CD14-positive monocyte (primary cell): ENCODE measurements around the gene TUBB4B. TPM values are rescaled to one million over a fixed set of nuclear protein-coding genes. Genes with fewer than 3 reads are reported as not detected.

Source experiments
- DNase-seq, 3 donors: peaks; one replicate each; pipeline ENCODE4 v3.0.0-alpha.2; 2011 to 2022
- H2AFZ ChIP-seq: 2 replicates; pipeline ENCODE4 v1.6.0; 2012; ENCODE audit warnings: mild to moderate bottlenecking, low read depth, low read length, inconsistent platforms; ENCODE audit not compliant: insufficient read depth, poor library complexity, severe bottlenecking
- H3K27ac ChIP-seq, 2 donors: 1 replicate in 1 of 2; 2 replicates in 1 of 2; pipeline ENCODE4 v1.5.1; 2012 to 2013; ENCODE audit warnings: low read length in 2 of 2, control low read depth in 1 of 2, inconsistent platforms in 1 of 2, low read depth in 1 of 2, mild to moderate bottlenecking in 1 of 2
- H3K27me3 ChIP-seq, 2 donors: one replicate each; pipeline versions ENCODE4 v1.6.0 to v1.6.1; 2011 to 2013; ENCODE audit warnings: low read length in 2 of 2; ENCODE audit not compliant: control insufficient read depth in 2 of 2, insufficient read depth in 2 of 2
- H3K36me3 ChIP-seq, 2 donors: replicated peaks in 1 of 2; 1 replicate in 1 of 2; 2 replicates in 1 of 2; pipeline versions ENCODE4 v1.5.1 to v1.6.1; 2012 to 2013; ENCODE audit warnings: low read length in 2 of 2, control low read depth in 1 of 2, inconsistent platforms in 1 of 2, mild to moderate bottlenecking in 1 of 2; ENCODE audit not compliant: insufficient read depth in 2 of 2, control insufficient read depth in 1 of 2
- H3K4me1 ChIP-seq, 2 donors: 1 replicate in 1 of 2; 2 replicates in 1 of 2; pipeline versions ENCODE4 v1.5.1 to v1.6.1; 2012 to 2013; ENCODE audit warnings: low read length in 2 of 2, control low read depth in 1 of 2, inconsistent platforms in 1 of 2, mild to moderate bottlenecking in 1 of 2, moderate library complexity in 1 of 2; ENCODE audit not compliant: insufficient read depth in 2 of 2, control insufficient read depth in 1 of 2
- H3K4me2 ChIP-seq: replicated peaks from 2 replicates; pipeline ENCODE3; 2012; ENCODE audit warnings: low read length, moderate library complexity, mild to moderate bottlenecking; ENCODE audit not compliant: poor library complexity, severe bottlenecking; ENCODE audit errors: extremely low read depth
- H3K4me3 ChIP-seq, 3 experiments: fragments of 200-600 bp in 1 of 3; sonication (generic) in 1 of 3; replicated peaks in 1 of 3; 1 replicate in 2 of 3; 2 replicates in 1 of 3; pipeline ENCODE4 v1.5.1; 2011 to 2013; ENCODE audit warnings: low read length in 3 of 3, mild to moderate bottlenecking in 3 of 3, control low read depth in 2 of 3, low read depth in 2 of 3, inconsistent platforms in 1 of 3, moderate library complexity in 1 of 3
- H3K79me2 ChIP-seq: 2 replicates; pipeline ENCODE4 v1.6.0; 2012; ENCODE audit warnings: mild to moderate bottlenecking, control low read depth, inconsistent platforms, low read length, moderate library complexity; ENCODE audit not compliant: insufficient read depth
- H3K9ac ChIP-seq: 2 replicates; pipeline ENCODE4 v1.6.0; 2017; ENCODE audit warnings: low read length, mild to moderate bottlenecking; ENCODE audit not compliant: insufficient read depth, poor library complexity, severe bottlenecking
- H3K9me3 ChIP-seq, 2 donors: replicated peaks in 1 of 2; 1 replicate in 1 of 2; 2 replicates in 1 of 2; pipeline versions ENCODE4 v1.5.1 to v1.6.1; 2012 to 2013; ENCODE audit warnings: low read length in 2 of 2, control low read depth in 1 of 2; ENCODE audit not compliant: control insufficient read depth in 1 of 2, insufficient read depth in 1 of 2
- H4K20me1 ChIP-seq: 2 replicates; pipeline ENCODE4 v1.6.0; 2012; ENCODE audit warnings: mild to moderate bottlenecking, low read length, control low read depth, moderate library complexity; ENCODE audit not compliant: insufficient read depth
- H3K27ac Mint-ChIP-seq, 7 donors: one replicate each; pipeline ENCODE4 v1.8.0; 2020; ENCODE audit warnings: mild to moderate bottlenecking in 7 of 7, mixed read lengths in 7 of 7, moderate library complexity in 6 of 7, inconsistent platforms in 2 of 7
- H3K27me3 Mint-ChIP-seq, 3 donors: one replicate each; pipeline ENCODE4 v1.8.0; 2021 to 2022; ENCODE audit warnings: low read depth in 3 of 3, mild to moderate bottlenecking in 3 of 3, mixed read lengths in 3 of 3, moderate library complexity in 3 of 3, inconsistent platforms in 1 of 3
- H3K36me3 Mint-ChIP-seq, 2 donors: one replicate each; pipeline ENCODE4 v1.8.0; 2020; ENCODE audit warnings: mixed read lengths in 2 of 2, inconsistent platforms in 1 of 2, mild to moderate bottlenecking in 1 of 2
- H3K4me1 Mint-ChIP-seq: one replicate; pipeline ENCODE4 v1.8.0; 2020; ENCODE audit warnings: mild to moderate bottlenecking, mixed read lengths
- H3K4me3 Mint-ChIP-seq, 2 donors: one replicate each; pipeline ENCODE4 v1.8.0; 2020; ENCODE audit warnings: mild to moderate bottlenecking in 2 of 2, mixed read lengths in 2 of 2, moderate library complexity in 1 of 2
- H3K9me3 Mint-ChIP-seq, 7 donors: one replicate each; pipeline ENCODE4 v1.8.0; 2020 to 2022; ENCODE audit warnings: mixed read lengths in 7 of 7, mild to moderate bottlenecking in 6 of 7, moderate library complexity in 6 of 7, inconsistent platforms in 2 of 7
- WGBS: methylation state at CpG from one replicate; pipeline ENCODE4 v1.1.5; 2013; ENCODE audit warnings: missing lambda C conversion rate; ENCODE audit not compliant: insufficient coverage; 5-methylcytosine and 5-hydroxymethylcytosine counted together
- intact Hi-C, 2 donors: fragments of 100-400 bp; cut with micrococcal nuclease; formaldehyde crosslinking; loops; one replicate each; pipeline versions ENCODE4 v1.15.0 to v1.15.1; 2023
- polyA plus RNA-seq, 3 donors: library from polyadenylated mRNA; depleted of rRNA in 1 of 3; unstranded in 2 of 3; stranded (reverse) in 1 of 3; fragments of 300-500 nt in 2 of 3; fragments of >200 nt in 1 of 3; fragmentation: Illumina TruSeq in 2 of 3; gene quantifications; 1 replicate in 2 of 3; 2 replicates in 1 of 3; pipeline ENCODE4 v1.2.3, GENCODE V29; 2012 to 2021
- TF ChIP-seq, protein P1 (sequence below): fragments of 200-600 bp; IDR thresholded peaks from one replicate; pipeline ENCODE4 v1.8.0; 2022; ENCODE audit warnings: antibody characterized with exemption, mild to moderate bottlenecking

Gene TUBB4B
- polyA plus RNA-seq, 3 donors, result 58.1 to 284 (median 70.8) TPM

DNA sequence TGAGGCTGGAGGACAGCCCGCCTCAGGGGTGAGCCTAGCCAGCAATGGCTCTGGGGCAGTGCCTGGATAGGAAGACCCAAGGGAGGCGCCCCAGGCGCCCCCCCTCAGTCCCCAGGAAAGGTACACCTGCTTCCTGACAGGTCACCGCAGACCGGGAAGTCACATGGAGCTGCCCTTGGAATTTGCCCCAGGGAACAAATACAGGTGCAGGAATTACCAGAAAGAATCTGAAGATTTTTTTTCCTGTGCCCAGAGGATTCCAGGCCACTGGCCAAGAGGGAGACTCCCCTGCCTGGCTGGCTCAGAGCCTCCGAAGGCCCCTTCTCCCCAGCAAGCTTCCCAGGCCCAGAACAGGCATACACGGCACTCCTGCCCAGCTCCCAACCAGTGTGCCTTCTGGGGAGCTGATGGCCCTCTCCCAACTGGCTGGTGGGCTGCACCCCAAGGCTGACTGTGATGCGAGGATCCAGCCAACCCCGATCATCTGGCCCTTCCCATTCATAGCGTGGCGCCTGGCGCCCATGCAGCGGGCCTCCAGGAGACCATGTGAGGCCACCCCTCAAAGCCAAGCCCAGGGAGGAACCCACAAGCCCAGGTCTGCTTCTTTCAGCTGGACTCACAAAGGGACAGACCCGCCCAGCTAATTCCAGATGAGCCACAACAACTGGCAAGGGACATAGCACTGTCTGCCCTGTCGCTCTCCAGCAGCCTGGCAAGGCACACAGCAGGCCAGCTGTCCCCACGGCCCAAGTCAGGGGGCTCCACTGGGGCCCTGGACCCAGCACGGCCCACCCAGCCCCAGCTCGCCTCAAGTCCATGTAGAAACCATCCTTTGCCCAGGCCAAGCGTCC lies 42.8 kb upstream of the TUBB4B start:
- Histone ChIP-seq H3K4me2 (peak overlapping the region; percentile 0), H3K9ac (no peak overlapping the region), H4K20me1 (peaks cover 21% of the 10 kb centered on the region)

DNA sequence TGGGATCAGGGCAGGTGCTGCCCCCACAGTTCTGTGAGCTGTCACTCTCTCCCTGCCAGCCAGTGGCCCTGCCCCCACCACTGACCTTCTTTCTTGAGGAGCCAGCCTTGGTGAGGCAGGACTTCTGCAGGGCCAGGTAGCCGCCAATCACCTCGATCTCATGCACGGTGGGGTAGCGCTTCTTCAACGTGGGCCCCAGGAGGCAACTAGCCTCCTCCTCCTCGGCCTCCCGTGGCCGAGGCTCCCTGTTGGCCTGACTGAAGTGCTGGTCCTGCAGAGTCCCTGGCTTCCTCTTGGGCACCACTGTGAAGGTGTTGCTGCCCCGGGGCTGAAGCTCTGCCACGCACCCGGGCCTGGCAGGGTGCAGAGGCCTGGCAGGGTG lies 42.2 kb upstream of the TUBB4B start:
- no peak overlapping the region for H3K27ac Mint-ChIP-seq
- H3K79me2 ChIP-seq, result peaks cover 31% of the 10 kb centered on the region
- 86% methylated on average over 7 of the region's 11 CpGs for WGBS

More for the DNA sequence above, 42.8 kb upstream of the TUBB4B start:
- Histone ChIP-seq H2AFZ (no peak overlapping the region), H3K36me3 (peaks cover 0 to 2% of the 10 kb centered on the region in 2 donors), H3K79me2 (peaks cover 26% of the 10 kb centered on the region), H3K9me3 (no peaks in the 10 kb centered on the region), H3K4me3 (no peak overlapping the region), H3K4me1 (peaks cover 28 to 37% of the 10 kb centered on the region in 2 donors), H3K27me3 (peaks cover 0 to 4% of the 10 kb centered on the region in 2 donors), H3K27ac (no peak overlapping the region)
- DNase-seq, result no peak
- Mint-ChIP-seq H3K27me3 (peaks cover 0 to 4% (median 0%) of the 10 kb centered on the region in 3 donors), H3K4me3 (no peak overlapping the region), H3K9me3 (no peaks in the 10 kb centered on the region), H3K4me1 (peaks cover 31% of the 10 kb centered on the region), H3K27ac (no peak overlapping the region), H3K36me3 (peaks cover 0 to 2% of the 10 kb centered on the region in 2 donors)
- 94% methylated on average over 19 of the region's 19 CpGs for WGBS
- intact Hi-C loops, result no loop called here
- TF ChIP-seq, protein P1, sequence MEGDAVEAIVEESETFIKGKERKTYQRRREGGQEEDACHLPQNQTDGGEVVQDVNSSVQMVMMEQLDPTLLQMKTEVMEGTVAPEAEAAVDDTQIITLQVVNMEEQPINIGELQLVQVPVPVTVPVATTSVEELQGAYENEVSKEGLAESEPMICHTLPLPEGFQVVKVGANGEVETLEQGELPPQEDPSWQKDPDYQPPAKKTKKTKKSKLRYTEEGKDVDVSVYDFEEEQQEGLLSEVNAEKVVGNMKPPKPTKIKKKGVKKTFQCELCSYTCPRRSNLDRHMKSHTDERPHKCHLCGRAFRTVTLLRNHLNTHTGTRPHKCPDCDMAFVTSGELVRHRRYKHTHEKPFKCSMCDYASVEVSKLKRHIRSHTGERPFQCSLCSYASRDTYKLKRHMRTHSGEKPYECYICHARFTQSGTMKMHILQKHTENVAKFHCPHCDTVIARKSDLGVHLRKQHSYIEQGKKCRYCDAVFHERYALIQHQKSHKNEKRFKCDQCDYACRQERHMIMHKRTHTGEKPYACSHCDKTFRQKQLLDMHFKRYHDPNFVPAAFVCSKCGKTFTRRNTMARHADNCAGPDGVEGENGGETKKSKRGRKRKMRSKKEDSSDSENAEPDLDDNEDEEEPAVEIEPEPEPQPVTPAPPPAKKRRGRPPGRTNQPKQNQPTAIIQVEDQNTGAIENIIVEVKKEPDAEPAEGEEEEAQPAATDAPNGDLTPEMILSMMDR, result no peak

More for the DNA sequence above, 42.2 kb upstream of the TUBB4B start:
- intact Hi-C loops, result no loop called here
- no peak for DNase-seq
- no peak overlapping the region for H3K9ac ChIP-seq
- peaks cover 0 to 4% of the 10 kb centered on the region in 2 donors for H3K27me3 ChIP-seq
- H3K4me3 ChIP-seq, result peak overlapping the region in 1 of 3 experiments; percentile 41
- Mint-ChIP-seq H3K27me3 (peaks cover 0 to 4% (median 0%) of the 10 kb centered on the region in 3 donors), H3K36me3 (peaks cover 0 to 2% of the 10 kb centered on the region in 2 donors), H3K4me3 (no peak overlapping the region), H3K4me1 (peaks cover 32% of the 10 kb centered on the region), H3K9me3 (no peaks in the 10 kb centered on the region)
- H3K4me2 ChIP-seq, result peak overlapping the region; percentile 0
- peaks cover 28 to 41% of the 10 kb centered on the region in 2 donors for H3K4me1 ChIP-seq
- H3K27ac ChIP-seq, result no peak overlapping the region
- H4K20me1 ChIP-seq, result peaks cover 21% of the 10 kb centered on the region
- no peak overlapping the region for H2AFZ ChIP-seq
- H3K9me3 ChIP-seq, result no peaks in the 10 kb centered on the region
- H3K36me3 ChIP-seq, result peaks cover 0 to 2% of the 10 kb centered on the region in 2 donors
- TF ChIP-seq, protein P1, result no peak
